Activated T-cell treated with anti-CD3 and anti-CD28 coated beads, Interleukin-2, amount 50 U/mL, for 48 hours (primary cell): ENCODE data around the gene PLPPR4.
"Not testable (repeated sequence)": the region's sequence is repeated elsewhere in the genome, so short reads cannot be mapped to it uniquely, and the experiment has no call there.

ENCODE experiments used
- DNase-seq, 2 experiments: peaks; one replicate each; pipeline ENCODE4 v3.0.0-alpha.2; 2020

The PLPPR4 gene

GRCh38 chr1:99270646-99271045 lies 6.4 kb downstream of the PLPPR4 start:
- no peak for DNase-seq

DNA sequence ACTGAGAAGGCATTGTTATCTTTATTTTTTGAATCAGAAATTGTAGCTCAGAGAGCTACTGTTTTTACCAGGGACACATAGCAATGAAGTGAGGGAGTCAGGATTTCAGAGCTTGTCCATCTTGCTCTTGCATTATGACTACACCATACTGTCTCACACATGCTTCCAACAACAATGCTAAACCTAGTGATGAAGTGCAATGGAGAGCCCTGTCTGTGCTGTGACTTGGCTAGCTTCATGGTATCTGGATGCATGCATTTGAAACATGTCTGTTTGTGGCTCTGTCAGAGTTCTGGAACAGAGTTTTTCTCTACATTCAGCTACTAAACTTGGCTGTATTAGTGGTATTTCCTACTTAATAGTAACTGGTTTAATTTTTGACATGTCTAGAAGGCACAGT lies 7.0 kb downstream of the PLPPR4 start:
- no peak for DNase-seq

DNA sequence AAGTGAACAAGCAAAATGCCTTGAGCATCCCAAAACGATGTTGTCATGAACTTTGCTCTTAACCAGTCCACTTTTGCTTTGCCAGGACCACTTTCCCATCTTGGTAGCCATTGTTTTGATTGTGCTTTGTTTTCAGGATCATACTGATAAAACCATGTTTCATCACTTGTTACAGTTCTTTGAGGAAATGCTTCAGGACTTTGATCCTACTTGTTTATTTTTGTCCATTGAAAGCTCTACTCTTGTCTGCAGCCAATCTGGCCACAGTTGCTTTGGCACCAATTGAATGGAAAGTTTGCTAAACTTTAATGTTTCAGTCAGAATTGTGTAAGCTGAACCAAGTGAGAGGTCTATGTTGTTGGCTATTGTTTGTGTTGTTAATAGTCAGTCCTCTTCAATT lies 12.8 kb downstream of the PLPPR4 start:
- DNase-seq, result no peak

DNA sequence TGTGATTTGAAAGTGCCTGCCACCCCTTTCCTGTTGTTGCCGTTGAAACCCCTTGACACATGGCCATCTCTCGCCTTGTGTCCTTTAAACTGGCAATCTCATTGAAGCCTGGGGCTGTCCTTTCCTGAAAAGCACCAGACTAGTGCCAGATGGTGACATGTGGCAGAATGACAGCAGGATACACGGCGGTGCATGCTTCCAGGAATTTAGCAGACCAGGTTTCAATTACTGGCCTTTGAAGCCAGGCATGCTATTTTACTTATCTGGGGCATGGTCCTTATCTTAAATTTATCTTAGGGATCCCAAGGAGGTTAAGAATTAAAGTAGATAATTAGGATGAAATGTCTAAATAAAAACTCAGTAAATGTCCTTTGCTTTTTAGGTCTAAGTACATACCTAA lies 15.2 kb downstream of the PLPPR4 start:
- DNase-seq, result no peak

DNA sequence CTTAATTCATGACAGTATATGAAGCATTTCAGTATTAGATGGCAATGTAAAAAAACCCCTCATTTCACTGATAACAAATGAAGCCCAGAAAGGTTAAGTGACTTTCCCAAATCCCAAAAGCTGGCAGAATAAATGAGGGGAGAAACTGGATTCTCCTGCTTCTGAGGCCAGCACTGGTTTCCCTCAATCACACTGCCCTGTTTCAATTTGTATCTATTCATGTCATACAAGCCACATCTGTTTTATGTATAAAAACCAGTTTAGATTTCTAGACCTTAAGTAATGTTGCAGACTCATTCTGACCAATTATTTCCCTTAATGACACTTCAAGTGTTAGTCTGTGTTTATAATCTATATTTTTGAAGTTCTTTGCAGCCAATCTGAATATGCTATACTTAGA lies 16.8 kb downstream of the PLPPR4 start:
- no peak for DNase-seq

DNA sequence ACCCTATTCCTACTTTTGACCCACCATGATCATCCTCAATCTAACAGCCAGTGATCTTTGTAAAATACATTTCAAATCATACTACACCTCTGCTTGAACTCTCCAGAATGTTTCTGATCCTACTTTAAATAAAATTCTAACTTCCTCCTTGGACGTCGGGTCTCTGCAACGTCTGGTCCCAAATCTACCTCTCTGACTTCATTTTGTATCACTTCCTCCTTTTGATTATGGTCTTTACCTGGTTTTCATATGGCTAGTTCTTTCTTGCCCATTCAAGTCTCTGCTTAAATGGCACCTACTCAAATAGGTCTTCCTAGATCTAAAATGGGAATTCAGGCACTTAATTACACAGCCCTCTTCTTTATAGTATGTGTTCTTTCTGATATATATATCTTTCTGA lies 18.2 kb downstream of the PLPPR4 start:
- DNase-seq, result no peak

DNA sequence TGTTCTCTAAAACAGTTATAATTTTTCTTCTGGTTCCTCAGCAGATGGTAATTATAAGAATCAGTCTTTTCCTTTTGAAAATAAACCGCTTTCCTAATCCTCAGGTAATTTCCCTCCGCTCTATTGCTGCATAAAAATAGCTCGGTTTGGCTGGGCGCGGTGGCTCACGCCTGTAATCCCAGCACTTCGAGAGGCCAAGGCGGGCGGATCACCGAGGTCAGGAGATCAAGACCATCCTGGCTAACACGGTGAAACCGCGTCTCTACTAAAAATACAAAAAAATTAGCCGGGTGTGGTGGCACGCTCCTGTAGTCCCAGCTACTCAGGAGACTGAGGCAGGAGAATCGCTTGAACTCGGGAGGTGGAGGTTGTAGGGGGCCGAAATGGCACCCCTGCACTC lies 19.2 kb downstream of the PLPPR4 start:
- DNase-seq, result not testable (repeated sequence)

GRCh38 chr1:99292886-99293285 lies 28.6 kb downstream of the PLPPR4 start:
- no peak for DNase-seq

DNA sequence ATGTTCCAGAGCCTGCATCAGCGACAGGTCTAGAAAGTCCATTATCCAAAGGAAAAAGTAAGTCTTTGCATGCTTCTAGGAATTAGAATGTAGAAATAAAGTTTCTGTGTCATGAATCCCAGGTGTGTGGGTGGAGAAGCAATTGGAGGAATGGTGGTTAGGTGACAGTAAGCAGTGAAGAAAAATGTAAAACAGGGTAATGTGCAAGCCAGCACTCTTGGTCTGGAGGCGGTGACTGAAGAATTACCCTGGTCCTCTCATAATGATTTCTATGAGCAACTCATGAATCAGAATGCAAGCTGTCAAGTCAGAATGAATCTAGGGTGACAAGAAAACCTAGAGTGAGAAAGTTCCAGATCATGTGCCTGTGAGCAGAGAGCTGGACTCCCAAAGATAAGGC lies 33.6 kb downstream of the PLPPR4 start:
- no peak for DNase-seq

- no peak for DNase-seq
These were observed 40.5 kb downstream of the PLPPR4 start for GRCh38 chr1:99304725-99305282.

DNA sequence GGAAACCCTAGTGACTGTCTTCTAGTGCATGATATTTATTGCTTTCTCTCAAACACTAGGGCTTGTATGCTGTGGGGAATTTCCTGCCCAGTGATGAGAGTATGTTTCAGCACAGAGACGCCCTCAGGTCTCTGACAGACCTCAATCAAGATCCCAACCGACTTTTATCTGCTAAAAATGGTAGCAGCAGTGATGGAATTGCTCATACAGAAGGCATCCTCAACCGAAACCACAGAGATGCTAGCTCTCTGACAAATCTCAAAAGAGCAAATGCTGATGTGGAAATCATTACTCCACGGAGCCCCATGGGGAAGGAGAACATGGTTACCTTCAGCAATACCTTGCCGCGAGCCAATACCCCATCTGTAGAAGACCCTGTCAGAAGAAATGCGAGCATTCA lies 41.3 kb downstream of the PLPPR4 start:
- no peak for DNase-seq

- DNase-seq, result no peak
These were observed 41.8 kb downstream of the PLPPR4 start for GRCh38 chr1:99306056-99306455.

DNA sequence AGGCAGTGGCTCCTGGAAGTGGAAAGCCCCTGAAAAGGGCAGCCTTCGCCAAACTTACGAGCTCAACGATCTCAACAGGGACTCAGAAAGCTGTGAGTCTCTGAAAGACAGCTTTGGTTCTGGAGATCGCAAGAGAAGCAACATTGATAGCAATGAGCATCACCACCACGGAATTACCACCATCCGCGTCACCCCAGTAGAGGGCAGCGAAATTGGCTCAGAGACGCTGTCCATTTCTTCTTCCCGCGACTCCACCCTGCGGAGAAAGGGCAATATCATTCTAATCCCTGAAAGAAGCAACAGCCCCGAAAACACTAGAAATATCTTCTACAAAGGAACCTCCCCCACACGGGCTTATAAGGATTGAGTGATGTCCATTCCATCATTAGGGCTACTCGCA lies 42.4 kb downstream of the PLPPR4 start:
- DNase-seq, result no peak

DNA sequence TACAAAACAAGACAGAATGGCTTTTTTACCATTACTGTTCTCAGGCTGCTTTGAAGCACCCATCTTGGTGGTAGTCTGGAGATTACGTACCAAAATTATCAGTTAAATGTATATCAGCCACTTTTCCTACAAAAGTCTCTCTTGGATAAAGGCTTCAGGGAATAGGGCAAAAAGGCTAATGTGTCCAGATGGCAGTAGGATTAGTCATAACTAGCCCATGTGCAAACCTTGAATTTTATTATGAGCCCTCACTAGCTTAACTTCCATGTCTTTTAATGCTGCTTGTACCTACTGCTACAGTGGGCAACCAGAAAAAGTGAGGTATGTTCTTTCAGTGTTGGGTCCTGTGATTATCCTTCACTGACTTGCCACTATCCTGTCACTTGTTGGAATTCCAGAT lies 51.0 kb downstream of the PLPPR4 start:
- no peak for DNase-seq

DNA sequence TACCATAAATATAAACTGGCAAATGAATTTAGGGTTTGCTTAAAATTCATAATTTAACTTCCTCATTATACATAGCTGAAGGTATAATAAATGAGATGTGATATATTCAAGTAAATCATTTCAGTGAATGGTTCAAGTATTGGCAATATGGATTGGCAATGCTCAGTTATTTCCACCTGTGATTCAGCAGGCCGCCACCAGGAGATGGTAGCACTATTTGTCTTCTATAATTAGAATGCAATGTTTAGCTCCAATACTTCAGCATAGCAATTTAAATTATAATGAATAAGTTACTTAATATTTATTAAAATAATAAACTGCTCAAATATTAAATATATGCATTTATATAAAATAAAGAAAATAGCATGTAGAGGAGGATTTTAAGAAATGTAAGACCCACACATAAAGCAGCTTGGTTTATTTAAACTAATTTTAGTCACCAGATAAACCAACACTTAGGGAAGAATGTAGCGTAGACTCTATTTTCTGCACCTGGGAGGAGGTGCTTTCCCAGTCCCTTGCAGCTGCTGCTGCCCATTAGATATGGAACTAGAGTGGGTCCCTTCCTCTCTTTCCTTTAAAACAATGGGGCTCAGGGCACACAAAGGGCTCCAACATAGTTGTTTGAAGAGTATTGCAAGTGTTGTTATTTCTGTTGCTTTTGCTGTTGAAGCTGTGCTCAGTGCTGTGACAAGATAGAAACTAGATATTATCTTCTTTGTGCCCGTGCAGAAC lies 62.1 kb downstream of the PLPPR4 start:
- no peak for DNase-seq

GRCh38 chr1:99327357-99327756 lies 63.1 kb downstream of the PLPPR4 start:
- no peak for DNase-seq

GRCh38 chr1:99328171-99328570 lies 63.9 kb downstream of the PLPPR4 start:
- no peak for DNase-seq

- no peak for DNase-seq
These were observed 66.8 kb downstream of the PLPPR4 start for GRCh38 chr1:99331083-99331482.

- DNase-seq, result no peak
These were observed 67.3 kb downstream of the PLPPR4 start for GRCh38 chr1:99331636-99332035.

GRCh38 chr1:99332561-99332960 lies 68.3 kb downstream of the PLPPR4 start:
- DNase-seq, result no peak

DNA sequence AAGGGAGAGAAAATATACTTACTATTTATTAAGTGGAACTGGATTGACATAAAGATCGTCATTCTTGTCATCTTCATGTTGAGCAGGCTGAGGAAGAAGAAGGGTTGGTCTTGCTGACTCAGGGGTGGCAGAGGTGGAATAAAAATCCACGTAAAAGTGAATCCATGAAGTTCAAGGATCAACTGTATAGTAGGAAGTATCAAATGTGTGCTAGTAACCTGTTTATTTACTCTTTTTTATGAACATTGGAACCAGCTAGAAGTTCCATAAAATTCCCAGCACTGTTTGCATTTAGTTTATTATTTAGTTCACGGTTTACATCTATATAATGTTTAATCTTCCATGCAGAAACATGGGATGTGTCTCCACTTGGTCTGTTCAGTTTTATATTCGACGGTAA lies 70.7 kb downstream of the PLPPR4 start:
- no peak for DNase-seq

DNA sequence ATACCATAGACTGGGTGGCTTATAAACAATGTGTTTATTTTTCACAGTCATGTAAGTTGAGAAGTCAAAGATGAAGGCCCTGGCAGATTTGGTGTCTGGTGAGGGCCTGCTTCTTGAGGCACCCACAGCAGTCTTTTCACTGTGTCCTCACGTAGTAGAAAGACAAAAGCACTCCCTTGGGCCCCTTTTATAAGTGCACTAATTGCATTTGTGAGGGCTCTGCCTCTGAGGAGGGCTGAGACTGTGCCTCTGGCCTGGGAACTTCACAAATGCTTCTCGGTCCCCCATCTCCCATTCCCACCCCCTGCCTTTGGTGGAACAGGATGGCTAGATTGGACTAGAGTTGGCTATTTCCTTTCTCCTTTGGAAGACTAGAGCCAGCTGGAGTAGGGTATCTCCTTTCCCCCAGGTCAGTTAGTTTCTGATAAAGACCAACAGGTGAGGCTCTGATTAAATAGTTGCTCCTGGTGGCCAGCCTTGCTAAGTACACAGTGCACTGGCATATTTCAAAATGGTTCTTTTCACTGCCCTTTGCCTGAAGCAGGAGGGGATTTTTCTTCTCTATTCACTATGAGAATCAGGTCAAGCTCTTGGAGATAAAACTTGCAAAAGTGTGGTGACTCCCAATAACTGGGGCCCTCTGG lies 82.9 kb downstream of the PLPPR4 start:
- no peak for DNase-seq

DNA sequence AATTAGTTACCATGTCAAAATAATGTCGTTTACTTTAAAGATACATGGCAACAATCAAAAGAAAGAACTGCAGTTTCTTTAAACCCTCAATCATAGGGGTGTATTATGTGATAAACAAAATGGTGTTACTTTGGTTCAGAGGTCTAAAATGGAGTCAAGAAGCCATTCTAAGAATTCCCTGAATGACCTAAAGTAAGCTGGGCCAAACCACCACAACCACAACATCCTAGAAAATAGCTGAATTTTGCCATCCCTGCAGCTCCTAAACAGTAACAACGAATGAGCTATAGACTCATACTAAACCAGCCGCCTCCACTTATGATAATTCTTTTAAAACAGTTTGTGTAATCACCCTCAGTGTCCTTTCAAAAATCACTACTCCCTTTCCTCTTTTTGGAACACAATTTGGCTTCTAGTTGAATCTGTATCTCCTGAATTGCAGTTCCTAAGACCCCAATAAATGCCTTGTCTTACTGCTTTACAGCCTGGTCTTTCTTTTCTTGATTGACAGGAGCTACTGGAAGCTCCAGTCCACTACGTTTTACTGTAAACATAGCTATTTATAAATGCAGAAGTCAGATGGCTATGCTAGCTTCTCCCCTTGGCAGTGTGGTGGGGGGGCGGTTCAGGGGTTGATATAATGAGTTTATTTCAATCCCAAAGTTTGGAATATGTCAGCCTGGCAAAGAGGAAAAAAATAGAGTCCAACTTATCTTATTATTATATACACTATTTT lies 84.3 kb downstream of the PLPPR4 start:
- DNase-seq, result no peak

DNA sequence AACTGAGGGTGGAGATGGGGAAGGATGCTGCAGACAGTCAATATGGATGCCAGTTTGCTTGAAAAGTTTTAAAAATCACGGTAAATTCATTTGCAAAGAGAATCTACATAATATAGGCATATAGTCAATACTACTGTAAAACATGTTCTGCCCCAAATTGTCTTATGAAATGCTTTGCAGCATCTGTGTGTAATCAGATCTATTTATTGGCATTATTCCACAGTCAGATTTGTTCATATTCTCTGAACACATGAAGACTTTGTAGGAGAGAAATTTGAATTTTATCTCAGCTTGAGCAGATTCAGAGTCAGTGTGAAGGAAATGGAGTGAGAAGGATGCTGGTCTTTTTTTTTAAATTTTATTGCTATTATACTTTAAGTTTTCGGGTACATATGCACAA lies 88.5 kb downstream of the PLPPR4 start:
- DNase-seq, result no peak
